ENCODE measurements around the gene TSPAN11. TPM values are rescaled to one million over a fixed set of nuclear protein-coding genes. Genes with fewer than 3 reads are reported as not detected.

The TSPAN11 gene
- total RNA-seq, 1 experiment from 2014 or later: 0.48 TPM

DNA sequence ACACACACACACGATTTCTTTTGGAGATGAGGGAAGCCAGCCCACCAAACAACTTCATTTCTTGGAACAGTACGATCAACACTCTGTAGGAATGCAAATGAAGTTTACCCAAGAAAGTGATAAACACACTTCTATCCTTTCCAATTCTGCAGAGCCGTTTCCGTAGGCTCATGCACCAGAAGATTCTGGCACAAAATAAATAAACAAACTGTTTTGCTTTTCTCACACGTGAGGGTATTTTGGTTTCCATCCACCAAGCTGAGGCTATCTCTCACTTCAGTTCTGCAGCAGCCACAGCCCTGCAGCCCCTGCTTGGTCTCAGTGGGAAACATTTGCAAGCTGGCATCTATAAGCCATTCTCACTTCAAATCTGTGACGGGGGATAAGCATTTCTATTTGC is 15.3 kb upstream of the TSPAN11 start:
- no peak for DNase-seq (ENCODE audit: low read depth)

GRCh38 chr12:30913323-30913722 is 13.2 kb upstream of the TSPAN11 start:
- no peak for DNase-seq (ENCODE audit: low read depth)

GRCh38 chr12:30914986-30915591 is 11.5 kb upstream of the TSPAN11 start:
- no peak for DNase-seq (ENCODE audit: low read depth)

GRCh38 chr12:30923057-30923456 is 3.5 kb upstream of the TSPAN11 start:
- DNase-seq (ENCODE audit: low read depth): no peak

DNA sequence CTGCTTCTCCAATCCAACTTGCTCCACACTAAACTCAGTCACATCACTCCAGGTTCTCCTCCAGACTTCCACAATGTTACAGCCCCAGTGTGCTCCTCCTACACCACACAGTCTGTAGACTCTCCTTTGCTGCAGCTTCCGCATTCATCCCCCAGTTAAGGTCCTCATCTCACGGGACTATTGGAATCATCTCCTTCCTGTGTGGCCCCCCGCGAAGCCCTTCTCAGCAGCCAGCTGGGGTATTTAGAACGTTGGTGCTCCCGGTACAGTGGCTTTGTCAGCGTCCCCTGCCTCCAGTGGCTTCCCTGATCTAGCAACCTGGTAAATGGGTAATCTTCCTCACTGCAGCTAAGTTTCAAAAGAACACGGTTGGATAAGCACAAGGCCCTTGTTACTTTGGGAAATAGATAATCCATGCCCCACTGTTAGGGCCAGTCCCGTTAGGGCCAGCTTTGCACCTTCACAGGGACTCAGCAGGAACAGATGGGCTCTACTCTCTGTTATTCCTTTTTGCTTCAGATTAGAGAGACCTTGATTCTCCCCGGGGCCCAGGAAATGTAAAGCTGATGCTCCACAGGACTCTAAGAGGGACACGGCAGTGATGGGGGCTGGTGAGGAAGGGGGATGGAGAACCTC is 823 bp upstream of the TSPAN11 start:
- DNase-seq (ENCODE audit: low read depth): no peak

DNA sequence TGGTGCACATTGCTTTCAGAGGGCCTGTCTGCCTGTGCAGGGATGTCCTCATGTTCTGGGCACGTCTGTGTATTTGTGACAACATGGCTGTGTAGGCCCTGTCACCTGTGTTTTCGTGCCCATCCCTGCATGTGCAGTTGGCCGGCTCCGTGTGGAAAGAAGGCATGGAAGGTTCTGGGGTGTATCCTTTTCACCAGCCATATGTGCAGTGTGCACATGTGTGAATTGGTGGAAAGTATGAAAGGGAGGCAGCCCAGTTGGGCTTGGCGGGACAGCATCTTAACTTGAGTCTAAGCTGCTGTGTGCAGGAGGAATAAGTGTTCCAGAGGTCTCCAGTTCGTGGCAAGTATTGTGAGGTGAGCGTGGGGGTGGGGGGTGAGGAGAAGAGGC is 669 bp downstream of the TSPAN11 start:
- no peak for DNase-seq (ENCODE audit: low read depth)

- no peak for DNase-seq (ENCODE audit: low read depth)
Measured at GRCh38 chr12:30928356-30929244, 2.1 kb downstream of the TSPAN11 start.

DNA sequence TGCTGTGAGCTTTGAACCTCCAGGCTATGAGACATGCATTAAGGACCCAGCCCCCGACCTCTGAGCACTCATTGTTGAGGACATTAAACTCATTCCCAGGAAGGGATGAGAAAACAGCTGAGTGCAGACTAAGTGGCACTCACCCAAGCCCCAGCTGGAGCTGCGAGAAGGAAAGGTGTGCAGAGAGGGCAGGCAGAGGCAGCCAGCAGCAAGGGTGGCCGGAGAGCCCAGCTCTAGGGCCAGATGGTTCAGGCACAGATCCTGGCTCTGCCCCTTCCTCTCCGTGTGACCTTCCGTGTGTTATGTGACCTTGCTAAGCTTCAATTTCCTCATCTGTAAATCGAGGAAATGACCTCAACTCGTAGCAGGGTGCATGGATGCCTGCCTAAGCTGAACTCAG is 3.7 kb downstream of the TSPAN11 start:
- DNase-seq (ENCODE audit: low read depth): no peak

- no peak for DNase-seq (ENCODE audit: low read depth)
Measured at GRCh38 chr12:30930641-30931040, 4.1 kb downstream of the TSPAN11 start.

DNA sequence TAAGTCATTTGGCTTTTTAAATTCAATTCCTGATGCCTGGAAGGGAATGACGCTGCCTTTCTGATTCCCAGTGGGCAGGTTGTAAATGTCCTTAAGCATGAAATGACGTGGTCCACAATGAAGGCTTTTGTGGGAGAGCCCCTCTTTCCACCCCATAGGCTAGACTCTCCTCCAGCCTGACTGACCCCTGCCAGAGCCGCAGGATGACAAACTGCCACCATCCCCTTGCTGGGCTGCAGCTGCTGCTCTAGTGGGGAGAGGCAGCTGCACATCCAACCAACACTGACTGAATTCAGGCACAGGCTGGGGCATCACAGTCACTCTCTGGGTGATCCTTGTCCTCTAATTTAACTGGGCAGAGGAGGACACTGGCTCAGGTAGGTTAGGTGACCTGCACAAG is 6.3 kb downstream of the TSPAN11 start:
- peak; percentile 16 for DNase-seq (ENCODE audit: low read depth)

DNA sequence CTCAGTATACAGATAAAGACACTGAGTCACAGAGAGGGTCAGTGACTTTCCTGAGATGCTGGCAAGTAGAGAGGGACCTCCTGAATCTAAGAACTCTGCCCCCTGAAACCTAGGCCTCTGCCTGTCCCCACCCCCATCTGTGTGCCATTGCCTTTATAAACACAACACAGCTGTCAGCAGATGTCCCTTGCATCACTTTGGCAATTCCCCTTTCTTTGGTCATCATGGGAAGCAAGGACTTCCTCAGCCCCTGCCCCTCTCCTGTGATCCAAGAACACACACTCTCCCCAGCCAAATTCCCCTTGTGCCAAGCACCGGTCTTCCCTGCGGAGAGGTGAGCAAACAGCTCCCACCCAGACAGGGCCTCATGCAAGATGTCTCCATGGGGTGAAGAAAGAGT is 8.3 kb downstream of the TSPAN11 start:
- no peak for DNase-seq (ENCODE audit: low read depth)

DNA sequence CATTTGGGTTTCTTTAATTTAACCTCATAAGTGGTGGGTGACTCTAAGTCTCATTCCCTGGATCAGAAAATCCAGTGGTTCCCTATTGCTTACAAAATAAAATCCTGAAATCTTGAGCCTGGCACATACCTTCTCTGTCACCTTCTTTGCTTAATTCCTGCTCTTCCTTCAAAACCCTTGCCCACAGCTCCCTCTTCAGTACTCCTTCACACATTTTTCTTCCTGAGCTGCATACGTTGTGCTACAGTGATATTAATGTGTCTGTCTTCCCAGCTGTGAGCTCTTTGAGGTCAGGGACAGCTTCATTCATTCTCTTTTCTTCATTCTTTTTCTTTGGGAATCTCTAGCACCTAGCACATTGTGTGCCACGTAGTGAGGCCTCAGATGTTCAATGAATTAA is 9.5 kb downstream of the TSPAN11 start:
- no peak for DNase-seq (ENCODE audit: low read depth)

DNA sequence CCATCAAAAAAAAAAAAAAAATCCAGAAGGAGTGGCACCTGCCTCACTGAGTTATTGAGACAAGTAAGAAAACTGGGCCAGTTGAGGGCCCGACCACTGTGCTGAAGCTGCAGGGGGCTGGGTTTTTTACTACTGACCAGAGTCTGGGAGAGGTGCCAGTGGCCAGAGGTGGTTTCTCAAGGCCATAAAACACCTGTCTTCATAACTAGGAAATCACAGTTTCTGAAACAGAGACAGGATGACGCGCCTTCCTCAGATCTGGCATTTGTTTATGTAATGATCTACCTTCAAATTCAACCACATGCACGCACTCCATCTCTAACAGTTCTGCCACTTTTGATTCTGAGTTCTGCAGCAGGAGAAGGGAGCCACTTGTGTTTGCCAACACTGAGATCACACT is 12.7 kb downstream of the TSPAN11 start:
- no peak for DNase-seq (ENCODE audit: low read depth)

GRCh38 chr12:30942486-30942885 is 15.9 kb downstream of the TSPAN11 start:
- no peak for DNase-seq (ENCODE audit: low read depth)

DNA sequence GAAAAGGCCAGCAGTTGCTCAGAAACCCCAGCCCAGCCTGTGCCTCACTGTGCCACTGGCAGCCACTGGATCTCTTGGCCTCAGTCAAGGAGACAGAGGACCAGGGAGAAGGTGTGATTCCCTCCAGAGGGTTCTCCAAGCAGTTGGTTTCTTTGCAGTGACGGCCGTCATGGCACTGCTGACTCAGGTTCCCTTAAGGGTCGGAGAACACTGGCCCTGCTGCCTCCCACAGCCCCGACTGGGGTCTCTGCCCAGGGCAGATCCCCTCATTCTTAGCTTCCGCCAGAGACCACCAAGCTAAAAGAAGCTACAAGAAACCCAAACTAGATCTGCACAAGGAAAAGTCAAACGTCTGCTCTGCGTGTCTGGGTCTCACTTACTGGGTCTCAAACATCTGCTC is 16.4 kb downstream of the TSPAN11 start:
- DNase-seq (ENCODE audit: low read depth): no peak

DNA sequence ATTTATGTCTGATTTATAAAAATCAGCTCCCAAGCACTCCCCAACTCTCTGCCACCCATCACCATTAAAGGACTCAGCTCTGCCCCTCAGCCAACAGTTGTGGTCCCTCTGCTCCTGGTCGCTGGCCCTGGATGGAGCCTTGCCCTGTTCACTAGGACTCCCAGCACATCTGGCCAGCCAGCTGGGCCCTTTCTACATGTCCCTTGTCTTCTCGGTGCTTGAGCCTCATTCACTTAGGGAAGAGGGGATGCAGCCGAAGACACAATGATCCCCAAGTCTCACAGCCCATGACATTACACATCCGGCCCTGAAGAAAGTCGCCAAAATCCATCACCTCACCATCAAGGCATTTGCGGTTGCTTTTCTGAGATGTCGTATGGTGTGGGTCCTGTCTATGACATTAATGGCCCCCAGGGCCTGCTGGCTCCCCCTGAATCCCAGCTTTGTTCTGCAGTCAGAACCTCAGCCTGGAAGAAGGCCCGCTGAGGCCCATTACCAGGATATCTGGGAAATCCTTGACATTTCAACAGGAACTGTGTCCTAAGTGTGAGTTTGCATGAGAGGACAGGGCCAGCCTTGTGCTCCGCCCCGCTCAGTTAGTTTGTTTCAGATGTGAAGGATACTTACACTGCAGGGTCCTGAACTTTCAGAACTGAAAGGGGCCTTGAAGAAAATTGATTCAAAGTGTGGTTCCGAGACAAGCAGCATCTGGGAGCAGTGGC is 19.1 kb downstream of the TSPAN11 start:
- peak; percentile 26 for DNase-seq (ENCODE audit: low read depth)

GRCh38 chr12:30952015-30952414 is 25.5 kb downstream of the TSPAN11 start:
- no peak for DNase-seq (ENCODE audit: low read depth)

DNA sequence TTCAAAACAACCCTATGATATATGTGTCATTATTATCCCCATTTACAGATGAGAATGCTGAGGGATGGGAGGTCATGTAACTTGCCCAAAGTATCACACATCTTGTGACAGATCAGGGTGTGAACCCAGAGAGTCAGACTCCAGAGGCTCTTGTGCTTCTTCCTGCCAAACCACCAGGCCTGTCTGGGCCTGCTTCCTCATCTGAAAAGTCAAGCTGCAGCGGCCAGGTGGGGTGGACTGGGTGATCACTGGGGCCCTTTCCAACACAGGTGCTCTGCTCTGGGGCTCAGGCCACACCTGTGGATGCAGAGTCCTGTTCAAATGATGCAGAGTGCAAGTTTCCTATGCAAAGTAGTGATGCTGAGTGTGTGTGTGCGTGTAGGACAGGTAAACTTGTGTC is 26.7 kb downstream of the TSPAN11 start:
- no peak for DNase-seq (ENCODE audit: low read depth)

GRCh38 chr12:30953951-30954751 is 27.6 kb downstream of the TSPAN11 start:
- no peak for DNase-seq (ENCODE audit: low read depth)

- no peak for DNase-seq (ENCODE audit: low read depth)
Measured at GRCh38 chr12:30955214-30955613, 28.7 kb downstream of the TSPAN11 start.

DNA sequence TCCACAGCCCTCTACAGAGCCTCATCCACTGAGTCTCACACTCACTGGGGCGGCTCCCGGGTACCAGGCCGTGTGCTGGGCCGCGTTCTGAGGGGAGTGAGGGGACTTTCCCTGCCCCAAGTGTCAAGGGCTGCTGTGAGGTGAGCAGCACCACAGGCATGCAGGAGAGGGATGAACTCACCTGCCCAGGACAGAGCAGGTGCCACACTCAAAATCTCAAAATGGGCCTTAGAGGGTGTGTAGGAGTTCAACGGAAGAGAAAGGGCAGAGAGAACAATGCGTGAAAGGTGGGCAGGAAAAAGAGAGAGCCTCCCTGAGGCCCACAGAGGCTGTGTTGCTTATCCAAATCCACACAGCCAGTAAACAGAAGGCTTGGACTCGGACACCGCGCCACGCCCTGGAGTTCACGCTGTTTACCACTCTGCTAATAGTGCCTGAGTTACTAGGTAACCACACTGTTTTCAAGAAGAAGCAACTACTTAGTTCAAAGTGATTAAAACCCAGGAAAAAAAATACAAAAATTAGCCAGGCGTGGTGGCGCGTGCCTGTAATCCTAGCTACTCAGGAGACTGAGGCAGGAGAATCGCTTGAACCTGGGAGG is 32.7 kb downstream of the TSPAN11 start:
- no peak for DNase-seq (ENCODE audit: low read depth)

Measured in RPMI7951 (cell line).